Ammon's horn (tissue), 1 donor: ENCODE data around the gene GGTLC2.
"Not testable (repeated sequence)": the region's sequence is repeated elsewhere in the genome, so short reads cannot be mapped to it uniquely, and the experiment has no call there.

Experiments
- DNase-seq: peaks from one replicate; pipeline ENCODE4 v3.0.0-alpha.2; 2016; ENCODE audit warnings: low spot score

GGTLC2 gene

DNA sequence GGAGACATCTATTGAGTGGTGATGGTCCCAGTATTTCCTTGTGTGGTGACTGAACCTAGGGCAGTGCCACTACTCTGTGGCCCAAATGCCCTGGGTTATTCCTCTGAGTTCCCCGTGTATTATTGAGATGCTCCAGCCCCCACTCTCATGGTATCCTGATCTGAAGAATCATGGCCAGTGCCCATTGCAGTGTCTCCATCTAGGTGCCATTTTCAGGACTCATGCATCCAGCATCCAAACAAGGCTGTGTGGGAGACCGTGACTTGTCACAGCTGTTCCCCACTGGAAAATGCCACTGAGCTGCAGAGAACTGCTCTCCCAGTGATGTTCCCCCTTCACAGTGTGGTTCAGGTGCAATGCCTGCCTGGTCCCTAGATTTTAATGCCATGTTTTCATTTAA, 24.7 kb downstream of the GGTLC2 start:
- DNase-seq: no peak

- no peak for DNase-seq
These were observed 25.8 kb downstream of the GGTLC2 start for GRCh38 chr22:22670076-22670795.

DNA sequence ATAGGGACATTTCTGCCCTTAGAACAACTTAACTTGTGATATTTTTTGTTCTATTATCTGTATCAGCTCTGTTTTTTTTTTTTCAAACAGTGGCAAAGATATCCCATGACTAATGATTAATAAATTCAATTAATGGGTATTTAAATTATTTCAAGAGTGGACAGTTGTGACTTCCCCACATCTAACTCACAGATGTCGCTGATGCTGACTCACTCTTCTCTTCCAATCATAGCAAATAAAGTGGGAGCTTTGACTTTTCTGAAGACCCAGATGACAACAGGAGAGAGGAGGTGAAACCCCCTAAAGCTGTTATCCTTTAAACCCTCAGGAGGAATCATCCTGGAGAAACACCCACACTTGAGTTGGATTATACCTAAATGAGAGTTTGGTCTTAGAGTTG, 27.1 kb downstream of the GGTLC2 start:
- no peak for DNase-seq

DNA sequence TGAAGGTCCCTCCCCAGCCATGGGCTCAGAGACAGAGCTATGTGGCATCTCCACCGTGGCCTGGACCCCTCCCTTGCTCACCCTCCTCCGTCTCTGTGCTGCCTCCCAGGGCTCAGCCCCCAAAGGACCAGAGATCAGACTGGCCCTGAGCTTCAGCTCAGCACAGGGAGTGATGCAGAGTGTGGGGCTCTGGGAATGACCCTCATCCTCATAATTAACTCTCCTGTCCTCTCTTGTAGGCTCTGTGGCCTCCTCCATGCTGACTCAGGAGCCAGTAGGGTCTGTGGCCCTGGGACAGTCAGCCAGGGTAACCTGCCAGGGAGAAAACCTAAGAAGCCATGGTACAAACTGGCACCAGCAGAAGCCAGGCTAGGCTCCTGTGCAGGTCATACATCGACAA, 28.7 kb downstream of the GGTLC2 start:
- DNase-seq: no peak

- DNase-seq: no peak
These were observed 29.2 kb downstream of the GGTLC2 start for GRCh38 chr22:22673628-22674027.

DNA sequence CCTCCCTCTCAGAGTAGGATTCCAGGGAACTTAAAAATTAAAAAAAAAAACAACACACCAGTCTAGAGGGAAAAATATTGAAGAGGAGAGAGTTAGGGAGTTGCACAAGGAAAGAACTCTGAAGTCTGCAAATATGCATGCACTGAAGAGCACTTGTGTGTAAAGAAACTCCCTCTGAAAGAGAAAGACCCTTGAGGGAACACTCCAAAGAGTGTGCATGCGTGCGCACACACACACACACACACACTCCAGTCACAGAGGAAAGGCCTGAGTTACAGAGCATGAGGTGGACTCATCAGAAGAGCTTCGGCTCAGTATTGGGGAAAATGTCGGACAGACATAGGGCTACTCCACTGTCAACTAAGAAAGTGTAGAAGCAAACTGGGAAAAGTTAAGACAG, 30.1 kb downstream of the GGTLC2 start:
- DNase-seq: no peak

DNA sequence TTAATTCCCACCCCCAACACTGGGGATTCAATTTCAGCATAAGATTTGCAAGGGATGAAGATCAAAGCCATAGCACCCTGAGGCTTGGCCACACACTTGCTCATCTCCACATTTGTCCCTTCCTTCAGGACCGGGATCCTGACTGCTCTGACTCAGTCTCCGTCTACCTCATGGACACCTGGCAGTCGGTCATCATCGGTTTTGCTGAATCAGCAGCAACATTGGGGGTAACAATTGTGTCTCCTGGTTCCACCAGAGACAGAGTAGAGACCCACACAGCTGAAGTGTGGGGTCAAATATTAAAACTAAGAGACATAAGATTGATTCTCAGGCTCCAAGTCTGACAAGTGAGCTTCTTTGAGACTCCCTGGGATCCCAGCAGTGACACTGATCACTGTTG, 34.6 kb downstream of the GGTLC2 start:
- DNase-seq: no peak

DNA sequence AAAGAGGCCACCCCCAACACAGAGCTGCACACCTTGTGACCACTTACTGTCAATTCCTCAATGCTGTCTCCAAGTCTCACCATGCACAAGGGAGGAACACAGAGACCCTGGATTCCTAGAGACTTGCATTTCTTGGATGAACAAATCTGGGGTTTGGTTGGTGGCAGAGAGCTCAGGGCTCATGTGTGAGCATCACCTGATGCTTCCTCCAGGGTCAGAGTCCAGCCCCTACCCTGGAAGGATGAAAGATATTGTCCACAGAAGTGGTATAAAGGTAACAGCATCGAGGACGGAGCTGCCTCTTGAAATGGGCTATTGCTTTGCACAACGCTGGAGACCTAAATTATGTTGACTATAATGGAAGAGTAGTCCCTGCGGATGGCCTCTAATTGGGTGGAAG, 36.0 kb downstream of the GGTLC2 start:
- DNase-seq: no peak

DNA sequence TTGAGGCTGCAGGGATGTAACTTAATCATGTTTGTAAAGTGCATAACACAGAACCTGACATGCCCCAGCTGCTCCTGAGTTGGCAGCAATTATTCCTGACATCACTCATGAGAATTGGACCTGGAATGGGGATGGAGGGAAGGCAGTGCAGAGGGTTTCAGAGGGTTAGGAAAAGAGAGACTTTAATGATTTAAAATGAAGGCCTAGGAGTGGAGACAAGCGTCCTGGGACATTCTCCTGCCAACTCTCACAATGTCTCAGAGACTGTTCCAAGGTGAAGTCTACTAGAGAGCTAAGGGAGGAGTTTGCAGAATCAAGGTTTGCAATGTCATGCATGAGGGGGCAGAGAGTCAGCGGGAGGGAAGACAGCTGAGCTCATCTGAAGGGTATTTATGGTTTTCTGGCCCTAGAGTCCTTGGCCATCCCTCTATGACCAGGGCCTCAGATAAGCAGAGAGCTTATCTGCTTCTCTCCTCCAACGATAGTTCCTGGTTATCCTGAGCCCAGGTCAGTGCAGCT, 36.9 kb downstream of the GGTLC2 start:
- no peak for DNase-seq

GRCh38 chr22:22682196-22682595, 37.8 kb downstream of the GGTLC2 start:
- DNase-seq: no peak

DNA sequence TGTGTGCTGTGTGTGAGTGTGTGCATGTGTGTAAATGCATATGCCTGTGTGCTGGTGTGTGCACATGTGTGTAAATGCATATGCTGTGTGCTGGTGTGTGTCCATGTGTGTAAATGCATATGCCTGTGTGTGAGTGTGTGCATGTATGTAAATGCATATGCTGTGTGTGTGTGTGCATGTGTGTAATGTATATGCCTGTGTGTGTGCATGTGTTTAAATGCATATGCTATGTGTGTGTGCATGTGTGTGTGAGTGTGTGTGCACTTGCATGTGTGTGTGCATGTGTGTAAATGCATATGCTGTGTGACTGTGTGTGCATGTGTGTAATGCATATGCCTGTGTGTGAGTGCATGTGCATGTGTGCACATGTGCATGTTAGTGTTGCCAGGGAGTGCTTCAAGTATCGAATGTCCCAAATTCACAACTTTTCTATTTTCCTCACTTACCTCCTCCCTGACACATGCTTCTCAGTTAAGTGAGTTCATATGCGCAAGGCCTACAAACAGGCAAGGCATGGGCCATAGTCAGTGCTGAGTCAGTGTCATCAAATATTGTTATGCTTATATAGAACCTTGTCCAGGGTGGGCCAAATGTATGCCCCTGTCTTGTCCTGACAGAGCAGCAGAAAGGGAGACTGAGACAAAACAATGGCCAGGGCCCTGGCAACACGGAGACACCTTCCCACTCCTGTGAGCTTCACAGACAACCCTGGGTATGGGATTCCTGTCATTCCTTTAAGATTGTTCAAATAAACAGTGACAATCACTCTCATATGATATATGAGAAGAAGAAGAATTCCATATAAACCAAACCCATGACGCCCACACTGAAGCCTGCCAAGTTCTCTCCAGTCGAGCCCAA, 38.6 kb downstream of the GGTLC2 start:
- DNase-seq: no peak

DNA sequence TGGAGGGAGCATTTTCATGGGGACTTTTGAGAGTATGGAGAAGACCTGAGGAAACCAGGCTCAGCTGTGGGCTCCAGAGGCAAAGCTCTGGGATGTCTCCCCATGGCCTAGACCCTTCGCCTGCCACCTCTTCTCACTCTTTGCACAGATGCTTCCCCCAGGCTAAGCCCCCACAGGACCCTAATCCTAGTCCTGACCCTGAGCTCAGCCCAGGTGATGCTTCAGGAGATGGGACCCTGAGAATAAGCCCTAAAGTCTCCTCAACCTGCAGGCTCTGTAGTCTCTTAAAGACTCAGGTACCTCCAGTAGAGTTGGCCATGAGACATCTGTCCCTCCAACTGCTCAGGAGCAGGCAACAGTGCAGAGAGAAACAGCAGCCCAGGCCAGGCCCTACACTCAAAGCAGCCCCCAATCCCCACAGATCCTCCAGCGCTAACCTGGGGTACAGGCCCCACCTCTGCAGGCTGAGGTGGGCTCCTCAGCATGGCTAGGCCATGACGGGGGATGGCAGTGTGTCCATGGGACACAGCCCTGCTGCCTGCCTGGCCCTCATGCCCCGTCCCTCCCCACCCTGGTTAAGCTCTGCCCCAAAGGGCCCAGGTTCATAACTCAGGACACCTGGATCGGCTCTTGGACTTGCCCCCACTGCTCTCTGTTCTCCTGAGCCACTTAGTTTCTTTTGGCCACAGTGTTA, 39.4 kb downstream of the GGTLC2 start:
- DNase-seq: no peak

DNA sequence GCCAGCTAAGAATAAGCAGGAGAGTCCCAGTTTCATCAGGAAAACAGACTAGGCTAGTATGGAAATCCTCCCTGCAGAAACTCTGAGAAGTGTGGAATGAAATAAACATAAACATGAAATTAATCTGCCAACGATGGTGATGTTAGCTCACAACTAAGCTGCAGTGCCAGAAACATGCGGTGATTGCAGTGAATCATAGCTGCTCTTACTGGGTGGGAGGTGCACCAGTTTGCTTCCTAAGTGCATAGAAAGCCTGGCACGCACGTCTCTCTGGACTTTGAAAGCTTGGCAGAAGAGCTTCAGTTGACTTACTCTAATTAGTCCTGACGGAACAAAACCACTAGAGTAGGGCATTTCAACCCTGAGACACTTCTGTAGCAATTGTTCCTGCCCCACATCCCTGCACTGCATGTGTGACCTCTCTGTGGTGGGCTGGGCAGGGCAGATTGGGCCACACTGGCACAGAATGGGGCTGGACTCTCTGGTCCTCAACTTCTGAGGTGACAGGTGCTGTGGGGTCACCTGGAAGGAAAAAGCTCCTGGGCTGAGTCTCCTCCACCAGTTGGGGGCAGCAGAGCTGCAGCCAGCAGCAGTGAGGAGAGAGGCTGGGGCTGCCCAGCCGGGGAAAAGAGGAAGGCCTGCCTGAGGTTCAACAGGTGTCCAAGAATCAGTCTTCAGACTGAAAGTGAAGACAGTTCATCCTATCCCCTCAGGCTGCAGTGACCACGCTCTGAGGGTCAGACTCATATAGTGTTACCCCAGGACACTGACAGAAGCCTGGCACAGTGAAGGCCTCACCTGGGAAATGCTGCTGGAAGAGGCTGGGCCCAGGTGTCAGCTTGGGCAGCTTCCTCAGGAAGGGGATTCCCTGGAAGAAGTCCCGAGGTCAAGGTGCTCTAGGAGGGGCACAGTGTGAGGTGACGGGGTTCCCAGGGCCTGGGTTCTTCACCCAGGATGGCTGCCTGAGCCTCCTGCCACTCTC, 40.5 kb downstream of the GGTLC2 start:
- peak; percentile 61 for DNase-seq

DNA sequence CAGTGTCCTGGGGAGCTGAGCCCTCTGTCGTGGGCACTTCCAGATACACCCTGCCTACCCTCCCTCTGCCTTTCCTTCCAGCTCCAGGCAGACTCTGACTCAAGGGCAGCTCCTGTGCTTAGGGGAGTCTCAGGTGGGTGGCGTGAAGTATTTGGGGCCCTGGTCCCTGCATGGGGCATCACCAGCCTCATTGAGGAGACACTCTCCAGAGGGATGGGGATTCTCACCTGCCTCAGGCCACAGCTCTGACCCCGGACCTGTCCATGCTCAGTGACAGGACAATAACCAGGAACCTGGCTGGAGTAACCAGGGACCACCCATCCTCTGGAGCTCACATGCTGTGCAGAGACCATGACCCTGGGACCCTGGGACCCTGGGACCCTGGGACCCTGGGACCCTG, 41.2 kb downstream of the GGTLC2 start:
- no peak for DNase-seq

GRCh38 chr22:22686202-22687115, 42.0 kb downstream of the GGTLC2 start:
- not testable (repeated sequence) for DNase-seq

GRCh38 chr22:22687638-22688500, 43.5 kb downstream of the GGTLC2 start:
- peak; percentile 74 for DNase-seq

- no peak for DNase-seq
These were observed 45.4 kb downstream of the GGTLC2 start for GRCh38 chr22:22689621-22690345.

GRCh38 chr22:22691055-22691454, 46.6 kb downstream of the GGTLC2 start:
- no peak for DNase-seq
